ENCODE data around the gene DGCR2.
"Not testable (repeated sequence)": the region's sequence is repeated elsewhere in the genome, so short reads cannot be mapped to it uniquely, and the experiment has no call there.

DNA sequence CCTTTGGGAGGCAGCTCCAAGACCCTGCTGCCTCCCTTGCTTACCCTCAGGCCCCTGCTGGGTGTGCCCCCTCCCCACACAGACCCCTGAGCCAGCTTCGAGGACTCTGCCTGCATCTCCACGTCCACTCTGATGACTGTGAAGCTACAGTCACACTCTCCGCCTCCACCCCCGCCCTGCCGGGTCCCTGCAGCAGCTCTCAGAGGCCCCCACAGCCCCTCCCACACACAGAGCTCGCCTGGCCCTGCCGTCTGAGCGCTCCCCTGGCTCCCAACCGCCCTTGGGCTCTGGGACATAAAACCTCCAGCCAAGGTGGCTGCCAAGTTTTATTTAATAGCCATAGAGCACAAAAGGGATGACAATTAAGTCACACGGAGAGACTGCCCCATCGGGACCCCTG, 96.1 kb downstream of the DGCR2 start:
- not testable (repeated sequence) for TF ChIP-seq CTCF, EZH2, EZH2phosphoT487 (IDR thresholded peaks at IDR 0.05)
